Stimulated activated CD4-positive, alpha-beta T cell treated with anti-CD3 and anti-CD28 coated beads, Interleukin-12 subunit alpha, Interleukin-12 subunit beta, amount 100 ng/mL, for 4 hours (primary cell): ENCODE data around the gene PABPN1.
A peak's percentile ranks its signal among the peaks of the same experiment; 100 is the strongest.

ENCODE experiments used
- DNase-seq: peaks from one replicate; pipeline ENCODE4 v3.0.0-alpha.2; 2020

The PABPN1 gene

DNA sequence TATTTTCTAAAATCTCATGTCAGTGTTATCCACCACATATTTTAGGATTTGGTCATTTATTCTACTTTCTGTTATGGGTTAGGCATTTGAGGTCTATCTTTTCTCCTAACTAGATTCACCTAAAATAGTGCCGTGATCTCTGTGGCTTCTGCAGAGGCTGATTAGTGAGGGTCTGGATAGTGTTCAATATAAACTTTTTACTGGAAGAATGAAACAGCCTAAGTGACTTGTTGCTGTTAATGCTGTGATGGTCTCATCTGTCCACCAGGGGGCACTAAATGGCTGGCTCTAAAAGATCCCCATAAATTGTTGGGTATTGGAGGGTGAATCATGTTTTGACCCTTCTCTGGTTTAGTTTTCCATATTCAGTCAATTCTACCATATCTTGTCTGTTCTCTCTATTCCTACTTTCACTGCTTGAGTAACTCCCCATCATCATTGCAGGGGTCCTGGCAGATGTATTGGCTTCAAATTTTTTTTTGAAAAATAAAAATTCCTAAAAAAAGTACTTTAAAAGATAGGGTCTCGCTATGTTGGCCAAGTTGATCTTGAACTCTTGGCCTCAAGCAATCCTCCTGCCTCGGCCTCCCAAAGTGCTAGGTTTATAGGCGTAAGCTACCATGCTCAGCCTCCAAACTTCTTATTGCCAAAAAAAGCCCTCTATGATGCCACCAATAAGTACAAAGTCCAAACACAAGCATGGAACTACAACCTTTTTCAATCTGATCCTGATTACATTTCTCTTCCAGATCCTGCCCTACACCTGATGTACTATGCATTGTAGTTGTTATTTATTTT lies 6.9 kb downstream of the PABPN1 start:
- DNase-seq, result peak; percentile 35

GRCh38 chr14:23335623-23336022 lies 14.4 kb downstream of the PABPN1 start:
- no peak for DNase-seq

- no peak for DNase-seq
Measured at GRCh38 chr14:23339506-23340268, 18.4 kb downstream of the PABPN1 start.

DNA sequence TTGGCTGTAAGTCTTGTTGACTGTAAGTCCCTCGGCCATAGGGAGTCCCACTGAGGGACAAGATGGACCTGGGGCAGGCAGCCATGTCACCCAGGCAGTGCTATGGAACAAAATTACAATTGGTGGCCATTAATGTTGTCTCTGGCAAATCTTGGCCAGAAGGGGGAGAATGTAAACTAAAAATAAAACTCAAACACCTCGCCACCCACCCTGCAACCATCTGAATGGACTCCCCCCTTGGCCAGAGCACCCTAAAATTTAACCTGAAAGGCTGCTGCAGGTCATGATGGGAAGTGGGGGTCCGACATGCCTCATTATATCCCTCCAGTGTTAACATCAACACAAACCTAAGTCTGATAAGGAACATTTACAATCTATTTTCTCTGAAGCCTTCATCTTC lies 23.2 kb downstream of the PABPN1 start:
- DNase-seq, result no peak

DNA sequence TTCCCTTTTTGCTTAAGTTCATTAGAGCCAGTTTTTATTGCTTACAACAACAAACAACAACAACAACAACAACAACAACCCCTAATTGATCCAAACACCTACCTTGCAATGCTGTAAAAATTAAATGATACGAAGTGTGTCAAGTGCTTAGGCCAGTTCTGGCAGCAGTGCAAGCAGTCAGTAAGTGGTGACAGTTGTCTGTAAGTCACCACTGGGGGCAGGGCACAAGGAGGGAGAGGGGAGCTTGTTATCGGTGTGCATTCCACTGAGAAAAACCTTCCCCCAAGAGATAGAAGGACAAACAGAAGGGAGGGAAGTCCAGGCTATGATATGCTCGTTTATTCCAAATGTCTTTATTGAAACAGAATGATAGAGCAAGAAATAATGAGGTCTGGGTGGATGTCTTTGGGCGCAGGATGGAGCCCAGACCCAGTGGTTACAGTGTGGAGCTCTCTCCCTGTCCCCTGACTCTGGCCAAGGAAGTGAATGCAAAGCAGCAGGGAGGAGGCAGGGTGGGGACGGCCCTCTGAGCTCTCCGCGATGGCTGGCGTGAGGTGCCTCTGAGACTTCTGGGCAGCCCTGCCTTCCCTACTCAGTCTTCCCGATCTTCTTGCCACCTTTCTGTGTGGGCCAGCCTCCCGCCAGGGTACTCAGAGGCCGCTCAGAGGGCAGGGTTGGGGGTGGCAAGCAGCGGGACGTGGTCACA lies 24.9 kb downstream of the PABPN1 start:
- no peak for DNase-seq

DNA sequence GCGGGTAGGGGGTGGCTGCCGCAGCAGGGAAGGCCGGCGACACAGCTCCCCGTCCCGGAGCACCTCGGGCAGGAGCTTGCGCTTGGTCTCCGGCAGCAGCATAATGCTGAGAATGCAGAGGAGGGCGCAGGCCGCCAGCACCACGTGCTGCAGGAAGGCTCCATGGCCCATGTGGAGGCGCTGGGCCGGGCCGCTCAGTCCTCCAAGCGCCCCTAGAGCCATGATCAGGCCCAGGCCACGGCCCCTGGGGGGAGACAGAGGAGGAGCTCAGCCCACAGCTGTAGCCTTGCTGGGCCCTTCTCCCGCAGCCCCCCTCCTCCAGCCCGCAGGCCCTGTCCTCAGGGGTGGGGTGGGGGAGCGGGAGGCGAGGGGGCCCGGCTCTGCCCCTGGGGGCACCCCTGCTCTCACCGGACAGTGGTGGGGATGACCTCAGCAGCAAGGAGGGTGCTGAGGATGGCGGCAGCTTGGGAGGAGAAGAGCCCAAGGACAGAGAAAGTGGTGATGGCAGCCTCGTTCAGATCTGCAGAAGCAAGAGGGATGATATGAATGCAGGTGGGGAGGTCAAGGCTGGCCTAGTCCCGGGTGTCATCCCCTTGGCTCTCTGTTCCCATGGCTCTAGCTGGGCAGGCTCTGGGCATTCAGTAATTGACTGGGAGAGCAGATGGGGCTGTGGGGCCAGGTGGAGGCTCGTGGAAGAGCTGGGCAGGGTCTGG lies 25.6 kb downstream of the PABPN1 start:
- no peak for DNase-seq

DNA sequence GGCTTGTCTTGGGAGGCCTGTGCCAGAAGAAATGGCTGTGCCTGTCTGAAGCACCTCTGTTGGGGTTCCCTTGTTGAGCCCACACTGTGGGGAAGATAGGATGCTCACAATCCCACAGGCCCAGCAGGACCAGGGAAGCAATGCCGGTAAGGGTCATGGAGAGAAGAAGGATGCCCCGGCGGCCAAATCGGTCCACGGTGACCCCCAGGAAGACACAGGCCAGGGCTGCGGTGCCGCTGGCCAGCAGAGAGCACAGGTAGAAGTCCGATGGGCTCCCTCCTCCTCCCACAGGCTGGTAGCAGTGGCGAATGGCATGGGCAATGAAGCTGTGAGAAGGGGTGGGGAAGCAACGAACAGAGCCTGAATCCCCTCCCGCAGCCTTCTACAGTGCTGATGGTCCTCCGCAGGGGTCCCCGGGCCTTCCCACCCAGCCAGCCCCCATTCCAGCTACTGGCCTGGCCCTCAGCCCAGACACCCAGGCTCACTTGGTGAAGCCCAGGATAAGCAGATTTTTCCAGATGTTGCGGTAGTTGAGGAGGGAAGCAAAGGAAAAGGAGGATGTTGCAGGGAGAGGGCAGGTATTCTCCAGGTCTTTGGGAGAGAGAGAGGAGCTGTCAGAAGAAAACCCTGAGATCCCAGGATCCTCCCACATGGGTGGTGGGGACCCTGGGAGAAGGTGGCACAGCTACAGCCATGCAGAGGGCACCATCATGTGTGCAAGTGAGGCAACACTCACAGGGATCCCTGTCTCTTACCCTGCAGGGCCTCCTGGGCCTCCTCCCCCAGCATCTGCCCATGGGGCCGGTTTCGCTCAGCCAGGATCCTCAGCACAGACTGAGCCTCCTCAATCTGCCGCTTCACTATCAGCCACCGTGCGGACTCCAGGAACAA lies 26.4 kb downstream of the PABPN1 start:
- no peak for DNase-seq

- DNase-seq, result no peak
Measured at GRCh38 chr14:23348297-23348655, 27.0 kb downstream of the PABPN1 start.

DNA sequence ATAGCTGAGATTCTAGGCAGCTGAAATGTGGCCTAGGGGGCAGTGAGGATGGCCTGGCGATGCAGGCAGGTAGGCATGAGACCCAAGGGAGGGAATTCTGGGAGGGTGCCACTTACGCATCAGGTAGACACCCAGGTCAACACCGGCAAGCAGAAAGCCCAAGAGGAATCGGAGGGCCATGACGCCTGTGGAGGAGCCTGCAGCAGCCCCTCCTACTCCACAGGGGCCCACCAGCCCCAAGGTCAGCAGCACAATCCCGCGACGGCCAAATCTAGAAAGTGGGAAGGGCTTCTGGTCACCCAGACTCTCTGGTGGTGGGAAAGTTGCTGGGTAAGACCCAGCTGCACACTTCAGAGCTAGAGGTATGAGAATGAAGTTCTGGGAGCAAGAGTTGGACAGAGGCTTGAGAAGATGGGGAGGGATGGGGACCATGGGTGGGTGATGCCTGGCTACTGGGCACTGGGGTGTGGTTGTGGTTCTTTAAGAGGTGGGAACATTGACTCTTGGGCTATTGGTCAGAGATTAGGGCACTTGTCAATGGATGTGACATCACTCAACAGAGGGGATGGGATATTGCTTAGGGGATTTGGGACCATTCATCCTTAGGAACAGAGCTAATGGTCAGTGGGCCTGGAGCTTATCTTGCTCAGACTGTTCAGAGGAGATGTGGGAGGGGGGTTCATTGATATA lies 28.0 kb downstream of the PABPN1 start:
- no peak for DNase-seq

DNA sequence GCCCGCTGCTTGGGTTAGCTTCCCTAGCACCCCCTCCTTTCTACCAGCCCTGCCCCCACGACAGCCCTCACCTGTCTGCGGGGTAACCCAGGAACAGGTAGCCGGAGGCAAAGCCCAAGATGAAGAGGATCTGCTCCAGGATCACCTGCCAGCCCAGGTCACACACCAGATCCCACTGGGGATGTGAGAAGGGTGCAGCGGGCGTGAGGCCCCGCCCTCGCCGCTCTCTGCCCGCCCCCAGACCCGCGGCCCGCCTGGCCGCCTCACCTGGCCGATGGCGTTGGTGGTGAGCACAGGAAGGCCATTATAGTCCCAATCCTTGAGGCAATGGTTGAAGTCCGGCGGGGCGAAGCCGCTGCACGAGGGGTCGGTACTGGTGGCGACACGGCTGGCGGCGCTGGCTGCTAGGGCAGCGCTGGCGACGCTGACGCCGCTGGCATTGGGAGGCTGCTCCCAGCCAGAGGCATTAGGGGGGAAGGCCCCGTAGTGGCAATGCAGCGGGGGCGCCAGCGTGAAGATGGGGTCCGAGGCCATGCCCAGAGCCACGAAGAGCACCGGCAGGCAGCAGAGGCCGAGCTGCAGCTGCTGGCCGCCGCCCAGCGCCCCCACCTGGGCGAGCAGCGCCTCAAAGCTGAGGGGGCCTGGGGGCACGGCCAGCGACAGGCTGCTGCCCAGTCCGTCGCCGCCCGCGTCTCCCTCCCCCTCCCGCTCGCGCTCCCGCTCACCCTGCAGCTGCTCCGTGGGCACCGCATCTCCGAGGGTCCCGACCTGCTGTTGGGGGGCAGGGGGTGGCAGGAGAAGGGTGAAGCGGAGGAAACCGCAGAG lies 30.6 kb downstream of the PABPN1 start:
- DNase-seq, result no peak

DNA sequence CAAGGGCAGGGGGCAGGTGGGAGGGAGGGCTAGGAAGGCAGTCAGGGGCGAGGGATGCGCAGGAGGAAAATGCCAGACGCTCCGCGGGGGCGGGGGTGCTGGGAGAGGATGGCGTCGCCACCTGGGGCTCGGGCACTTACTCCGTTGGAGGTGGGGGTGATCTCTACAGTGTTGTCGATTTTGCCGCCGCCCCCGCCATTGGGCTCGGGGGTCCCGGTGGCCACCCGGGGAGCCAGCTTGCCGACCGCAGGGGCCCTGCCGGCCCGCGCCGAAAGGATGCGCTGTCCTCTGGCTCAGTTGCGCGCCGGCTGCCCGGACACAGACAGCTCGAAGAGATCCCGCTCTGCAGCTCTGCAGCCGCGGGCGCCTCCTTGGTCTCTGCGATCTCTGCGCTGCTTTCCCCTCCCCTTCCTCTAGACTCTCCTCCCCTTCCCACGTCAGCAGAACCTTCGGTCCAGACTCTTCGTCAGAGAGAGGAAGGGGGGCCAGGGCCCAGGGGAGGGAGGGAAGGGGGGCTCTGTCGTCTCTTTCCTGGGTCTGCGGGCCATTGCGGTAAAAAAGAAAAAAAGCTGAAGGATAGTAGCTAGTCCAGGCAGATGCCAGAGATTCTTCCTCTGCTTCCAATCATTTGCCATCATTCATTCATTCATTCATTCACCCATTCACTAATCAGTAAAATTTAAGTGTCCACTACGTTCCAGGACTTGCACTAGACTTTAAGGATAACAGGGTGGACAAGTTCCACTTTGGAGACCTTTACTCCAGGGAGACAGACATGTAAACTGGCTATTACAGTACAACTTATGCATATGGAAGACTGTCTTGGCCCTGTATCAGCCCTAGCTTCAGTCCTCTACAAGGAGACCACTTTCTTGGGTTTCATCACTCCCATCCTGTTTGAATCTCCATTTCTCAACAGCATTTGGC lies 31.5 kb downstream of the PABPN1 start, which contains the start of gene SLC22A17:
TSS of gene SLC22A17 (minus strand) at position 382 of the 927 bp plus-strand sequence.
- DNase-seq, result peak; percentile 51

DNA sequence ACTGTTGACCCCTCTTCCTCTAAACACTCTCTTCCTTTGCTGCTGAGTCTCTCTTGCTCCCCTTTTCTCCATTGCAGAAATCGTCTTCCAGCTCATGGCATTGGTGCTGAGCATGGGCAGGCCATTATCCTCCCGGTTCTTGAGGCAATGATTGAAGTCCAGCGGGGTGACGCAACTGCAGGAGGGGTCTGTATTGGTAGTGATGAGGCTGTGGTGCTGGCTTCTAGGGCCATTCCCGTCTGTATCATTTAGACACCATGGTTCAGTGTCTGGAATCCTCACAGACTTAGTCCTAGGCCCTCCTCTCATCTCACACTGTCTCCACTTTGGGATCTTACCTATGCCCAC lies 32.1 kb downstream of the PABPN1 start:
- no peak for DNase-seq

- DNase-seq, result no peak
Measured at GRCh38 chr14:23354990-23355389, 33.7 kb downstream of the PABPN1 start.

DNA sequence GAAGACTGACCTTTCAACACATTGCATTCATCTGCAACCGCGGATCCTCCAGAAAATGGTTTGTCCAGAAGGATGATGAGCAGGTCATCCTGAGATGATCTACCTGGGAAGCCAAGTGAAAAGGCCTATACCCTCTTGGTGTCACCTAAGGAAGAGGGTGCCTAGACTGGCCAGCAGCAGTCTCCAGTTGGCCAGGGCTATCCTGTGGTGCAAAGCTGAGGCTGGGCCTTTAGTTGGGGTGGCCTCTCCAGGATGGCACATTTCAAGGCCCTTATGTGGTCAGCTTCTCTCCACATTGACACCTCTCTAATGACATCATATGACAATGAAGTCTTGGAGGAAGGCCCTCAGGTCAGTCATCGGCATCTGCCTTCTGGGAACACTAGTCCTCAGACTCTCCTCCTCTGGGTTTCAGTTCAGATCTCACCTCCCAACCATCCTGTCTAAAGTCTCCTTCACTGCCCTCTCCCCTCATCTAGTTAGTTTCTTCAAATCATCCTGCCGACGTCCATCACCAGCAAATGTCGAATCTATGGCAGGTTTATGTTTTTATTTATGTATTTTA lies 34.7 kb downstream of the PABPN1 start:
- no peak for DNase-seq

DNA sequence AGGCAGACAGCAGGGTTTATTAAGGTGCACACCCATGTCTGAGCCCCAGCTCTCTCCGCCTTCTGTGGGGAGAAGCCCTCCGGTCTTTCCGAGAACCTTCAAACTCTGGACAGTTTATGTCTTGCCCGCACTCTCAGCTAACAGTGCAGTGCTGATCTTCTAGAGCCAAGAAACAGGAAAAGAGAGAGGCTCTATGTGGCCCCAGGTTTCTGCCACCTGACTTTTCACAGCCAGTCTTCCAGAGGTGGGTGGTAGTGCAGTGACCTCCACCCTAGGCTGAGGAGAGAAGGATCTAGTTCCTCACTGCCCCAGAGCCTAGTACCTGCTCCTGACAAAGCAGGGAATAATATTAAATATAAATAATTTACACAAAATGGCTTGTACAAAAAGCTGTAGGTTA lies 35.4 kb downstream of the PABPN1 start:
- no peak for DNase-seq

- DNase-seq, result no peak
Measured at GRCh38 chr14:23357261-23357660, 36.0 kb downstream of the PABPN1 start.

DNA sequence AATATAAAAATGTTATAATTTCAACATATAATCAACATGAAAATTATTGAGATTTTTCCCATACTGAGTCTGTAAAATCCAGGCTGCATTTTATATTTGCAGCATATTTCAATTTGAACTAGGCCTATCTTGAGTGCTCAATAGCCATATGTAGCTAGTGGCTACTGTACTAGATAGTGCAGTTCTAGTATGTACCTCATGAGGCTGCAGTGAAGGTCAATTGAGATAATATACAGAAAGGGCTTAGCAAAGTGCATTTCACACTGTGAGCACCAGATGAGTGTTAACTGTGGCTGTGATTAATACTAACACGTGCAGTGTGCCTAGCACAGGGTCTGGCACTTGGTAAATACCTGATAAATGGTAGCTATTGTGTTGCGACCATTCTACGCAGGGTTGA lies 36.8 kb downstream of the PABPN1 start:
- DNase-seq, result no peak

DNA sequence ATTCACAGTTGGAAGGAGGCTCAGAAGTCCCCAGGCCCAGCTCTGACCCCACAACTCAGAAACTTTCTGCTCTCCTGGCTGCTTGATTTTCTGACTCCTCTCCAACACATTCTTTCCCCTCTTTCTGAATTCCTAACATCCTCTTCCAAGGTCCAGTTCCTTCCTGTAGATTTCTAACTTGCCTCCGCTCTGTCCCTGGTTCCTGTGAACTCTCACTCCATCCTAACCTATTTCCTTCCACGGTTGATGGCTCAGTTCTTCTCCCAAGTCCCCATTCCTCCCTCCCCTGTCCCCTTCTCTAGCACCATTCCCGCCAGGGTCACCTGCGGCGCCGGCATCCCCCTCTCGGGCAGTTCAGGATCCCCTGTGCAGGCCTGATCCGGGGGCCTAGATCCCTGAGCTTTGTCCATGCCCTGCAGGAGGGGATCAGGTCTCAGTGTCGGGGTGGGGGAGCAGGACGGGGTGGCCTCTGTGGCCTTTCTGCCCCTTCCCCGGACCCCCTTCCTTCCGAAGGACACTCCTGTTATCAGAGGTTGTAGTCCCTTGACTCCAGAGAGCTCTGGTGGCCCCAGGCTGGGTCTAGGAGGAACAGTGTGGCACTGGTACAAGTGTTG lies 37.4 kb downstream of the PABPN1 start:
- no peak for DNase-seq
